HepG2 (cell line): ENCODE measurements around the gene CPT1A. TPM values are rescaled to one million over a fixed set of nuclear protein-coding genes. Genes with fewer than 3 reads are reported as not detected.

Experiments
- BORCS8-MEF2B ChIP-seq: sonication (generic); formaldehyde crosslinking; IDR thresholded peaks from 2 replicates; pipeline ENCODE4 v1.8.0; 2022; ENCODE audit warnings: mild to moderate bottlenecking, missing genetic modification reagents
- ELF3 ChIP-seq: IDR thresholded peaks from 2 replicates; pipeline ENCODE4 v1.6.1; 2016; ENCODE audit warnings: missing genetic modification reagents, missing compliant biosample characterization
- GATAD2A ChIP-seq: IDR thresholded peaks from 2 replicates; pipeline ENCODE4 v1.6.1; 2016
- HMG20B ChIP-seq: conservative IDR thresholded peaks from 2 replicates; pipeline ENCODE4 v1.6.1; 2016; ENCODE audit warnings: missing genetic modification reagents, missing compliant biosample characterization
- HMGXB3 ChIP-seq: sonication (generic); formaldehyde crosslinking; IDR thresholded peaks from 2 replicates; pipeline ENCODE4 v1.4.0; 2020; ENCODE audit warnings: missing genetic modification reagents, borderline replicate concordance
- KAT7 ChIP-seq: IDR thresholded peaks from 2 replicates; pipeline ENCODE4 v1.6.1; 2018; ENCODE audit warnings: borderline replicate concordance, missing compliant biosample characterization
- MYPOP ChIP-seq: sonication (generic); formaldehyde crosslinking; IDR thresholded peaks from 2 replicates; pipeline ENCODE4 v1.8.1; 2023; ENCODE audit warnings: mild to moderate bottlenecking, moderate library complexity, missing genetic modification reagents
- NCOA2 ChIP-seq: sonication (generic); formaldehyde crosslinking; IDR thresholded peaks from 2 replicates; pipeline ENCODE4 v1.8.0; 2022; ENCODE audit warnings: inconsistent platforms
- NFKB2 ChIP-seq: sonication (generic); formaldehyde crosslinking; IDR thresholded peaks from 2 replicates; pipeline ENCODE4 v1.4.0; 2020; ENCODE audit warnings: missing genetic modification reagents, borderline replicate concordance
- ZFP36L2 ChIP-seq: sonication (generic); formaldehyde crosslinking; IDR thresholded peaks from 2 replicates; pipeline ENCODE4 v1.4.0; 2020; ENCODE audit warnings: missing genetic modification reagents
- ZGPAT ChIP-seq: IDR thresholded peaks from 2 replicates; pipeline ENCODE4 v1.6.1; 2016; ENCODE audit warnings: mild to moderate bottlenecking
- ZNF34 ChIP-seq: sonication (generic); formaldehyde crosslinking; IDR thresholded peaks from 2 replicates; pipeline ENCODE4 v1.4.0; 2020; ENCODE audit warnings: mild to moderate bottlenecking, missing genetic modification reagents, borderline replicate concordance
- ZNF430 ChIP-seq: sonication (generic); formaldehyde crosslinking; IDR thresholded peaks from 2 replicates; pipeline ENCODE4 v1.9.0; 2021; ENCODE audit warnings: mild to moderate bottlenecking, missing genetic modification reagents
- ZNF678 ChIP-seq: sonication (generic); formaldehyde crosslinking; IDR thresholded peaks from 2 replicates; pipeline ENCODE4 v1.4.0; 2020; ENCODE audit warnings: mild to moderate bottlenecking, missing genetic modification reagents
- ZNF883 ChIP-seq: sonication (generic); formaldehyde crosslinking; IDR thresholded peaks from 2 replicates; pipeline ENCODE4 v1.5.1; 2020; ENCODE audit warnings: mild to moderate bottlenecking, missing genetic modification reagents; ENCODE audit errors: not compliant biosample characterization
- ZSCAN5A ChIP-seq: sonication (generic); formaldehyde crosslinking; IDR thresholded peaks from 2 replicates; pipeline ENCODE4 v1.8.0; 2022; ENCODE audit warnings: mild to moderate bottlenecking, missing genetic modification reagents, borderline replicate concordance
- polyA plus RNA-seq, 8 experiments: library from polyadenylated mRNA; depleted of rRNA in 3 of 8; stranded (reverse) in 7 of 8; unstranded in 1 of 8; fragments of >200 nt; fragmentation: Illumina TruSeq in 4 of 8; extraction: Trizol in 4 of 8; gene quantifications; 2 replicates each; pipeline versions ENCODE4 v1.2.1 to v1.2.3, GENCODE V29; 2011 to 2016; ENCODE audit warnings: low read depth in 4 of 8, missing spikeins in 1 of 8, mixed read lengths in 1 of 8; ENCODE audit not compliant: insufficient read depth in 1 of 8
- total RNA-seq, 5 experiments: library from RNA; depleted of rRNA; stranded (reverse); fragments of >200 nt; fragmentation: Illumina TruSeq; extraction: Trizol; gene quantifications; 2 replicates each; pipeline ENCODE4 v1.2.3, GENCODE V29; 2016; ENCODE audit warnings: low read depth in 1 of 5
- TF ChIP-seq, protein P1 (sequence below): sonication (generic); formaldehyde crosslinking; IDR thresholded peaks from 2 replicates; pipeline ENCODE4 v1.5.1; 2020; ENCODE audit warnings: missing genetic modification reagents, mild to moderate bottlenecking, borderline replicate concordance

The CPT1A gene
- total and polyA plus RNA-seq, 2 of the 13 experiments (the other 11 are each of a cell fraction or from before 2014, with no cell fraction given), result 7.0 to 7.1 TPM

- peak; percentile 60; the same call in 1 of the 2 replicates for TF ChIP-seq NFKB2 (CRISPR knock-in tag)
- no peak for TF ChIP-seq ZNF678 (CRISPR knock-in tag)
- peak; percentile 81 for TF ChIP-seq NCOA2 (CRISPR knock-in tag)
- peak; percentile 81 for TF ChIP-seq GATAD2A (CRISPR knock-in tag)
- TF ChIP-seq ZSCAN5A (CRISPR knock-in tag), result peak; percentile 74; the same call in 1 of the 2 replicates
- peak; percentile 77; the same call in 1 of the 2 replicates for TF ChIP-seq KAT7
- TF ChIP-seq, protein P1, sequence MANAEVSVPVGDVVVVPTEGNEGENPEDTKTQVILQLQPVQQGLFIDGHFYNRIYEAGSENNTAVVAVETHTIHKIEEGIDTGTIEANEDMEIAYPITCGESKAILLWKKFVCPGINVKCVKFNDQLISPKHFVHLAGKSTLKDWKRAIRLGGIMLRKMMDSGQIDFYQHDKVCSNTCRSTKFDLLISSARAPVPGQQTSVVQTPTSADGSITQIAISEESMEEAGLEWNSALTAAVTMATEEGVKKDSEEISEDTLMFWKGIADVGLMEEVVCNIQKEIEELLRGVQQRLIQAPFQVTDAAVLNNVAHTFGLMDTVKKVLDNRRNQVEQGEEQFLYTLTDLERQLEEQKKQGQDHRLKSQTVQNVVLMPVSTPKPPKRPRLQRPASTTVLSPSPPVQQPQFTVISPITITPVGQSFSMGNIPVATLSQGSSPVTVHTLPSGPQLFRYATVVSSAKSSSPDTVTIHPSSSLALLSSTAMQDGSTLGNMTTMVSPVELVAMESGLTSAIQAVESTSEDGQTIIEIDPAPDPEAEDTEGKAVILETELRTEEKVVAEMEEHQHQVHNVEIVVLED (CRISPR knock-in tag), result peak; percentile 76
- TF ChIP-seq ZFP36L2 (CRISPR knock-in tag), result no peak
- TF ChIP-seq ZGPAT, result peak; percentile 77; the same call in 1 of the 2 replicates
- TF ChIP-seq BORCS8-MEF2B (CRISPR knock-in tag), result peak; percentile 79
- peak; percentile 52 for TF ChIP-seq ZNF883 (CRISPR knock-in tag)
- TF ChIP-seq ZNF430, result peak; percentile 78; the same call in 1 of the 2 replicates
- TF ChIP-seq ZNF34 (CRISPR knock-in tag), result no peak
- 0 out of 2 replicates have a peak, but pooled peaks have one; percentile 66 for TF ChIP-seq MYPOP (CRISPR knock-in tag)
- TF ChIP-seq HMG20B, result 0 out of 2 replicates have a peak, but pooled peaks have one; percentile 23
- TF ChIP-seq ELF3 (CRISPR knock-in tag), result peak; percentile 87
- TF ChIP-seq HMGXB3, result 0 out of 2 replicates have a peak, but pooled peaks have one; percentile 27
These were observed 2.1 kb upstream of the CPT1A start (continued) for GRCh38 chr11:68843703-68844312.
